Stomach (tissue), 4 donors: ENCODE results near the gene RALGDS.

Source experiments
- EP300 ChIP-seq: sonication (generic); formaldehyde crosslinking; IDR thresholded peaks from one replicate; pipeline ENCODE4 v1.6.1; 2017; ENCODE audit warnings: antibody characterized with exemption
- POLR2A ChIP-seq, 4 donors: fragments of 450-650 bp; IDR thresholded peaks; one replicate each; pipeline ENCODE4 v1.6.1; 2016; ENCODE audit warnings: antibody characterized with exemption in 4 of 4, control low read depth in 2 of 4, mild to moderate bottlenecking in 1 of 4, moderate library complexity in 1 of 4
- TF ChIP-seq, protein P1 (sequence below), 7 experiments: fragments of 450-650 bp in 4 of 7; fragments of 200-600 bp in 3 of 7; sonication (generic) in 3 of 7; IDR thresholded peaks; one replicate each; pipeline ENCODE4 v1.5.1; 2016 to 2019; ENCODE audit warnings: antibody characterized with exemption in 7 of 7, control low read depth in 2 of 7, mild to moderate bottlenecking in 1 of 7

DNA sequence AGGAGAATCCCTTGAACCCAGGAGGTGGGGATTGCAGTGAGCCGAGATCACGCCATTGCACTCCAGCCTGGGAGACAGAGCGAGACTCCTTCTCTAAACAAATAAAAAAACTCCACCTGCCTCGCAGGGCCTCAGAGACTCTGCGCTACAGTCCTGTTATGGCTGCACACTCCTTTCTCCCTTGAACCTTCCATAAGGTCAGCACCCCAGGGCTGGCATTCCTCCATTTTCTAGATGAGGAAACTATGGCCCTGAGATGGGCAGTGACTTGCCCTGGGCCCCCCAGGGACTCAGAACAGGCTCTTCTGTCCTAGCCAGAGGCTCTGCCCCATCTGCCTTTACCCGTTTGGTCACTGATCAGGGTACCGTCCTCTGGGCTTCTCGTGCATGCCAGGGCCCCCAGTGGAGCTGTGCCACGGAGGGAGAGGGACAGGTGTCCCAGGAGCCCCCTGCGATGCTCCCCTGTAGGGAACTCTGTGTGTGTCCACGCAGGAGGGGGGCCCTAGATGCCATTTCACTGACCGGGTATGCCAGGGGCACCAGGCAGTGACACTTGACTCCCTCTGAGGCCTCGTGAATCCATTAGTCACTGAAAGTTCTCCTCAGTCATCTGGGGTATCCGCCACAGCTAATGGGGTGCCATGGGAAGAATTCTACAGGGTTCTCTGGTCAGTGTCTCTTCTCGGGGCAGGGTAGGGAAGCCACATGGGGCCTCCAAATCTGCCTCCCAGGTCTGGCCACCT, 16.2 kb downstream of the RALGDS start:
- TF ChIP-seq POLR2A (IDR thresholded peaks at IDR 0.05) (no peak), EP300 (no peak)
- TF ChIP-seq, protein P1, sequence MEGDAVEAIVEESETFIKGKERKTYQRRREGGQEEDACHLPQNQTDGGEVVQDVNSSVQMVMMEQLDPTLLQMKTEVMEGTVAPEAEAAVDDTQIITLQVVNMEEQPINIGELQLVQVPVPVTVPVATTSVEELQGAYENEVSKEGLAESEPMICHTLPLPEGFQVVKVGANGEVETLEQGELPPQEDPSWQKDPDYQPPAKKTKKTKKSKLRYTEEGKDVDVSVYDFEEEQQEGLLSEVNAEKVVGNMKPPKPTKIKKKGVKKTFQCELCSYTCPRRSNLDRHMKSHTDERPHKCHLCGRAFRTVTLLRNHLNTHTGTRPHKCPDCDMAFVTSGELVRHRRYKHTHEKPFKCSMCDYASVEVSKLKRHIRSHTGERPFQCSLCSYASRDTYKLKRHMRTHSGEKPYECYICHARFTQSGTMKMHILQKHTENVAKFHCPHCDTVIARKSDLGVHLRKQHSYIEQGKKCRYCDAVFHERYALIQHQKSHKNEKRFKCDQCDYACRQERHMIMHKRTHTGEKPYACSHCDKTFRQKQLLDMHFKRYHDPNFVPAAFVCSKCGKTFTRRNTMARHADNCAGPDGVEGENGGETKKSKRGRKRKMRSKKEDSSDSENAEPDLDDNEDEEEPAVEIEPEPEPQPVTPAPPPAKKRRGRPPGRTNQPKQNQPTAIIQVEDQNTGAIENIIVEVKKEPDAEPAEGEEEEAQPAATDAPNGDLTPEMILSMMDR (IDR thresholded peaks at IDR 0.05), result no peak
